KOPT-K1 (cell line): ENCODE results near the gene ANO2.
"Not testable (repeated sequence)": the region's sequence is repeated elsewhere in the genome, so short reads cannot be mapped to it uniquely, and the experiment has no call there.

ENCODE experiments used
- H3K27ac ChIP-seq: fragments of 200-600 bp; sonication (generic); 2 replicates; pipeline ENCODE4 v1.5.1; 2016; ENCODE audit warnings: antibody characterized with exemption, mild to moderate bottlenecking, low read depth, low read length; ENCODE audit not compliant: poor library complexity, severe bottlenecking
- H3K36me3 ChIP-seq: fragments of 200-600 bp; sonication (generic); 2 replicates; pipeline ENCODE4 v1.5.1; 2017; ENCODE audit warnings: antibody characterized with exemption, mild to moderate bottlenecking, low read length, moderate library complexity; ENCODE audit not compliant: insufficient read depth
- H3K9me3 ChIP-seq: fragments of 200-600 bp; sonication (generic); 2 replicates; pipeline ENCODE4 v1.5.1; 2017; ENCODE audit warnings: antibody characterized with exemption, low read length, mild to moderate bottlenecking; ENCODE audit not compliant: insufficient read depth, poor library complexity, severe bottlenecking

The ANO2 gene

GRCh38 chr12:5889381-5890047, 55.5 kb downstream of the ANO2 start:
- no peaks in the 10 kb centered on the region for H3K36me3 ChIP-seq
- H3K9me3 ChIP-seq, result no peaks in the 10 kb centered on the region
- no peak overlapping the region for H3K27ac ChIP-seq

- Histone ChIP-seq H3K36me3 (no peaks in the 10 kb centered on the region), H3K9me3 (no peaks in the 10 kb centered on the region), H3K27ac (no peak overlapping the region)
Measured at GRCh38 chr12:5888816-5889315, 56.2 kb downstream of the ANO2 start.

GRCh38 chr12:5887819-5888218, 57.2 kb downstream of the ANO2 start:
- not testable (repeated sequence) for H3K9me3 ChIP-seq, H3K27ac ChIP-seq, H3K36me3 ChIP-seq

GRCh38 chr12:5884866-5885265, 60.2 kb downstream of the ANO2 start:
- Histone ChIP-seq H3K27ac (no peak overlapping the region), H3K9me3 (no peaks in the 10 kb centered on the region), H3K36me3 (no peaks in the 10 kb centered on the region)

- Histone ChIP-seq H3K9me3 (no peaks in the 10 kb centered on the region), H3K36me3 (no peaks in the 10 kb centered on the region), H3K27ac (no peak overlapping the region)
Measured at GRCh38 chr12:5884285-5884684, 60.8 kb downstream of the ANO2 start.

- H3K27ac ChIP-seq, result no peak overlapping the region
- no peaks in the 10 kb centered on the region for H3K36me3 ChIP-seq
- no peaks in the 10 kb centered on the region for H3K9me3 ChIP-seq
Measured at GRCh38 chr12:5882511-5883190, 62.4 kb downstream of the ANO2 start.

- Histone ChIP-seq H3K27ac (no peak overlapping the region), H3K9me3 (no peaks in the 10 kb centered on the region), H3K36me3 (no peaks in the 10 kb centered on the region)
Measured at GRCh38 chr12:5881666-5882065, 63.4 kb downstream of the ANO2 start.

- Histone ChIP-seq H3K27ac (no peak overlapping the region), H3K36me3 (no peaks in the 10 kb centered on the region), H3K9me3 (no peaks in the 10 kb centered on the region)
Measured at GRCh38 chr12:5881101-5881606, 63.9 kb downstream of the ANO2 start.

GRCh38 chr12:5875851-5876250, 69.2 kb downstream of the ANO2 start:
- Histone ChIP-seq H3K9me3 (no peaks in the 10 kb centered on the region), H3K36me3 (no peaks in the 10 kb centered on the region), H3K27ac (no peak overlapping the region)

GRCh38 chr12:5874514-5874913, 70.5 kb downstream of the ANO2 start:
- no peaks in the 10 kb centered on the region for H3K36me3 ChIP-seq
- H3K9me3 ChIP-seq, result no peaks in the 10 kb centered on the region
- H3K27ac ChIP-seq, result no peak overlapping the region

- H3K36me3 ChIP-seq, result no peaks in the 10 kb centered on the region
- no peaks in the 10 kb centered on the region for H3K9me3 ChIP-seq
- H3K27ac ChIP-seq, result no peak overlapping the region
Measured at GRCh38 chr12:5873281-5873919, 71.7 kb downstream of the ANO2 start.

GRCh38 chr12:5872745-5873144, 72.3 kb downstream of the ANO2 start:
- H3K9me3 ChIP-seq, result no peaks in the 10 kb centered on the region
- no peaks in the 10 kb centered on the region for H3K36me3 ChIP-seq
- no peak overlapping the region for H3K27ac ChIP-seq

GRCh38 chr12:5871741-5872140, 73.3 kb downstream of the ANO2 start:
- Histone ChIP-seq H3K27ac (no peak overlapping the region), H3K36me3 (no peaks in the 10 kb centered on the region), H3K9me3 (no peaks in the 10 kb centered on the region)

GRCh38 chr12:5870183-5870582, 74.9 kb downstream of the ANO2 start:
- Histone ChIP-seq H3K36me3 (no peaks in the 10 kb centered on the region), H3K9me3 (no peaks in the 10 kb centered on the region), H3K27ac (no peak overlapping the region)

- Histone ChIP-seq H3K27ac (no peak overlapping the region), H3K9me3 (no peaks in the 10 kb centered on the region), H3K36me3 (no peaks in the 10 kb centered on the region)
Measured at GRCh38 chr12:5868625-5869295, 76.3 kb downstream of the ANO2 start.
